NCI-H345 treated with DMSO at 0.1 percent for 48 hours (cell line): ENCODE data around the gene COL4A1.
A peak's percentile ranks its signal among the peaks of the same experiment; 100 is the strongest.
"Not testable (repeated sequence)": the region's sequence is repeated elsewhere in the genome, so short reads cannot be mapped to it uniquely, and the experiment has no call there.

ENCODE experiments used
- DNase-seq: peaks from one replicate; lab custom pipeline; 2025; ENCODE audit not compliant: unreplicated experiment; lab: John Stamatoyannopoulos, UW

COL4A1 gene

DNA sequence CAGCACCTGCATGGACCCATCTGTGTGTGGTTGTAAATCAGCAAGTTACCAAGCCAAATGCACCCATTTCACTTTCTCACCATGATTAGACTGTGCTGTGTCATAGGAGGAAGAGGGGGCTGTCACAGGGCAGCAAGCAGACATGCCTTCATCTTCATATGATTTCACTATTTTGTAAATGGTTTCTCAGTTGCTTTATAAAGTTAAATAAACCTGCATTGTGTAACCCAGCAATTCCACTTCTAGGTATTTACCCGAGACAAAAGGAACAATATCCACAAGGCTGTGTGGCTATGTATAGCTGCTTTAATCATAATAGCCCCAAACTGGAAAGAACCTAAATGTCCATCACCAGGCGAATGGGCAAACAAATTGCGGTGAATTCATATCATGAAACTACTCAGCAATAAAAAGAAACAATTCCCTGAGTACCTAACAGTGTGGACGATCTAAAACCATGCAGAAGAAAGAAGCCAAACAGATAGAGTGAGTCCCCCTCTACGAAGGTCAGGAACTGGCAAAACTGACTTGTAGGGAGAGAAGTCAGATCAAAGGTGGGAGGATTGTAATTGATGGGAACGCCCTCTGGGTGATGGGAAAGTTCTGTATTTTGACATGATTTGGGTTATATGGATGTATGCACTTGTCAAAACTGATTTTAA is 185.4 kb downstream of the COL4A1 start:
- DNase-seq: no peak

DNA sequence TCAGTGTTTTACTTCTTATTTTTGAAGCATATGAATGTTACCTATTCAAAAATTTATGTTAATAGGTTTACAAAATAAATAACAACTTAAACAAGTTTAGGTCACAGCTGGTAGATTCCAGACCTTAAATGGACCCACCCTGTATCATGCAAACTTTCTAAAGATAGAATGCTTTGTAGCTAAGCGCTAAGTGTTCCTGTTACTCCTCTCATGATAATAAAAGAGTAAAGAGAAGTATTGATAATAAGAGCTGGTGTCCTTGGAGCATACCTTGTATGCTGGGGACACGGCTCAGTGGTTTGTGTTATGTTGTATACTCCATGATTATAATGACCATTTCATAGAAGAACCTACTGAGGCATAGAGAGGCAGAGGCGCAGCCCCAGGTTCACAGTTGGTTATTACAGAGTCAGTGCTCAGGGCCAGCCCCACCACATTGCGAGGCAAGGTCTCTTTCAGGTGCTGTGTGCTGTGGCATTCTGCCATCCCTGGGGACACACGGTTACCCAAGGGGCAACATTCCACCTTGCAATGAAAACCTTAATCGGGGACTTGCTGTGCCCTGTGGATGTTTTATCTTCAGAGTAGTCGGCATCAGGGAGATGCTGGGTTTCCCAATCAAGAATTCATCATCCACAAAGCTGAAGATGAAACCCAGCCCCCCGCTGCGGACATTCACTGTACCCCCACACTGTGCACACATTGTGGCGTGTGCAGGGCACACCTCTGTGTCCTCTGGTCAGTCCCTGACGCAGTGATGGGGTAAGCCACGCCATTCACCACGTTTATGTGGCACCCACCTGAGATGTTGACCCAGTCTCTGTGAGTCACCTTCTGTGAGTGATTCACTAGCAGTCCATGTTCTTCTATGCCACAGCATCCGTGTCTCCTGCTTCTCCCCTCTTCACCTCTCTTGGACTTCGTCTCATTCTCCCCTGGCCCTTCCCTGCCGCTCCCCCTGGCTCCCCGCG is 186.7 kb downstream of the COL4A1 start:
- DNase-seq: no peak

DNA sequence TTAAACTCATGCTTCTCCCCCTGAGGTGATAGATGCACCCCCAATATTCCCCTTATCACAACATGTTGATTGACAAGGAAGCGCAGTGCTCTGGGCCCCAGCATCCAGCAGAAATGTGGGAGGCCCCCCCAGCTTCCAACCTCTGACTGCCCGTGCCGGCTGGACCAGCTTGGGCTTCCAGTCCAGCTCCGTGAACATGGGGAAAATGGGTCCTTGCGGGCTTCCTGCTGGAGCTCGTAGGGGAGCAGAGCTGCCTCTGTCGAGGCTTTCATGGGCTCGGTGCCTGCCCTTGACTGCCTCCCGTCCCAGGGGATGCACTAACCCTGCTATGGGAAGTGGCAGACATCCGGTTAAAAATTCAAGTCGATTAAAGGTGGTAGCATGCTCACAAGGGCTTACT is 188.9 kb downstream of the COL4A1 start:
- DNase-seq: no peak

DNA sequence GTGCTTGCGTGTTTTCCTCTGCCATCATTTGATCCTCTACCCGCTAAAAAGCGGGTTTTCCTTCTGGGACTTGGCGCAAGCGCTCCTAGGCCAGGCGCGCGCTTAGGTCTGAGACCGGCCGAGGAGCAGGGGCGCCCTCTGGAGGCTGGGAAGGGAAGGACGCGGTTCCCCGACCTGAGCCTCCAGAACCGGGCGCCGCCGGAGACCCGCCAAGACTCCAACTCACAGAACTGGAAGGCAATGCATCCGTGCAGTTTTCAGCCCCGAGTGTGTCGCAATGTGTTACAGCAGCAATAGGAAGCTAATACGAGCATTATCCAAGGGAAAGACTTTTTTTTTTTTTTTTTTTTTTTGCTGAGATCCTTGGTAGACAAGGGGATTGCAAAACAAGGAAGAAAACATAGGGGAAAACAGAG is 190.9 kb downstream of the COL4A1 start:
- no peak for DNase-seq

DNA sequence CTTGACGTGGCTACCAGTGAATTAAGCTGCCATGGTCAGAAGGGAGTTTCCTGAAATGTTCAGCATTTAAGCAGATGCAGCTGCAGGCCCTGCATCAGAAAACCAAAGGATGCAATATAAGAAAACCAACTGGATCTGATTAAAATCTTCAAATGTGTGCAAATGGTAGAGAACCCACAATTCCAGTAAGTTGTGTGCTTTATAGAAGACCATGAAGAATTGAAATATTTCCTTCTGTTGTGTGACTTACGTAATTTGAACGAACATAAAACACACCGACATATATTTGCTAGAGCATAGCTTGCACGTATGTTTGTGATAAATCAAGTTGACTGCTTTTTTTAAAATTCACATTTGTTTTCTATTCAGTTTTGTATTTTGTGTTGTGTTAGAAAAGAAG is 191.4 kb downstream of the COL4A1 start:
- no peak for DNase-seq

DNA sequence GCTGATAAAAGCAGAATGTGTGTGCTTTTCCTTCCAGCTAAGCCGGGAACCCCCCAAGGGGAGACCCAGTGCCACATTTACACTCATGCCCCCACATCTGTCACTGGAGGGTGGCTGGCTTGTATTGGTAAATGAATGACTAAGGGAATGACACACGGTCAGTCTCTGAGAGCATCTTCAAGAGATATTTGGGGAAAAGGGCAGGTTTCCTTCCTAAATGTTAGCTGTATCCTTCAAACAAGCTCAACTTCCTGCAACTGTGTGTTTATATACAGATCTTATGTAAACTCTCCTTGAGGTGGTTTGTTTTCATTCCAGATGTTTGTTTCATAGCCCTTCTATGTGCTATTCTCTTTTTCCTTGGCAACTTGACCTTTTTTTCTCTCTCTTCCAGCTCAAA is 192.6 kb downstream of the COL4A1 start:
- no peak for DNase-seq

DNA sequence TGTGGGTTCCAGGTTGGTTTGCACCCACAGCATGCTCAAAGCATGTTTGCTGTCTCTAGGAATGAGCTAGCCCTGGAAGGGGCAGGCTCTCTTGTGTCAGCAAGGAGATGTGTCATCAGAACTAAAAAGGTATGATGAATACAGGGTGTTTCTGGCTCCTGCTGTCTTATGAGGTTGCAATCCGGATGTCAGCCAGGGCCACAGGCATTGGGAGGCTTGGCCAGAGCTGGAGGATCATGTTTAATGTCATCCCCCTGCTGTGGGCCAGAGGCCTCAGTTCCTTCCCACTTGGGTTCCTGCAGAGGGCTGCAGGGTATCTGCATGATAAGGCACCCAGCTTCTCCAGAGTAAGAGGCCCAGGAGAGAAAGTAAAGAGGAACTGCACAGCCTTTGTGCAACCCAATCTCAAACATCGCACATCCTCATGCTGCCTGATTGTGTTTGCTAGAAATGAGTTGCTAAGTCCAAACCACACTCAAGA is 193.6 kb downstream of the COL4A1 start:
- DNase-seq: no peak

DNA sequence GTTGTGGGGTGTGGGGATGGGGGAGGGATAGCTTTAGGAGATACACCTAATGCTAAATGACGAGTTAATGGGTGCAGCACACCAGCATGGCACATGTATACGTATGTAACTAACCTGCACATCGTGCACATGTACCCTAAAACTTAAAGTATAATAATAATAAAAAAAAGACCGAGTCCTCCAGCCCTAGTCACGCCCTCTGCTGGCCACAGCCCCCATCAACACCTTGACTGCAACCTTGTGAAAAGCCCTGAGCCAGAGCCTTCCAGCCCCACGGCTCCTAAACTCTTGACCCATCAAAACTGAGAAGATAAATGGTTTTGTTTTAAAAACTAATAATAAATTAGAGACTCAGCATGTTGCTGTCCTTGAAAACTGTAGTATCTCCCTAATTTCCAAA is 194.6 kb downstream of the COL4A1 start:
- DNase-seq: not testable (repeated sequence)

DNA sequence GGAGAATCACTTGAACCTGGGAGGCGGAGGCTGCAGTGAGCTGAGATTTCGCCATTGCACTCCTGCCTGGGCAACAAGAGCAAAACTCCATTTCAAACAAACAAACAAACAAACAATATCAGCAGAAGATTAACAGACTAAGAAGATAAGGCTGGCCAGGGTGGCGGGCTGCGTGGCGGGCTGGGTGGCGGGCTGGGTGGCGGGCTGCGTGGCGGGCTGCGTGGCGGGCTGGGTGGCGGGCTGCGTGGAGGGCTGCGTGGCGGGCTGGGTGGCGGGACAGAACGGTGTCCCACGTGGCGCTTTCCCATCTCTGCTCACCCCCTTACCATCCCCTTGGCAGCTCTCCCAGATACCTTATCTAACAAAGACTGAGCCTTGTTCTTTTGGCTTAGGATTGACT is 196.2 kb downstream of the COL4A1 start:
- DNase-seq: no peak

DNA sequence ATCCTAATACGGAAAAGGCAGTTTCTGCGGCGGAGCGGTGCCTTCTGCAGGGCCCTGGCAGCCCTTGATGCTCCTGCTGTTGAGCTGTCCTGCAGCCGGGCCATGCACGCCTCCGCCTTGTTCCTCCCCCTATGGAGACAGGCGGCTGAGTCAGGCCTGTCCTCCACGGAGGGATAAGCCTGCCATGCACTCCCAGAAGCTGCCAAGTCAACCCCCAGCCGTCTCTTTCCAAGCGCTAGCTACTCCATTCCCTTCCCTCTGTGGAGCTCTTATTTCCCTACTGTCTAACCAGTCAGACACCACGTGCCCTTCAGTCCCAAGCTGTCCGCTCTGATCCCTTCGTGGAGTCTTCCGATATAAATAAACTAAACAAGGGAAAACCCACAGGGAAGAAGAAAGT is 197.0 kb downstream of the COL4A1 start:
- DNase-seq: no peak

DNA sequence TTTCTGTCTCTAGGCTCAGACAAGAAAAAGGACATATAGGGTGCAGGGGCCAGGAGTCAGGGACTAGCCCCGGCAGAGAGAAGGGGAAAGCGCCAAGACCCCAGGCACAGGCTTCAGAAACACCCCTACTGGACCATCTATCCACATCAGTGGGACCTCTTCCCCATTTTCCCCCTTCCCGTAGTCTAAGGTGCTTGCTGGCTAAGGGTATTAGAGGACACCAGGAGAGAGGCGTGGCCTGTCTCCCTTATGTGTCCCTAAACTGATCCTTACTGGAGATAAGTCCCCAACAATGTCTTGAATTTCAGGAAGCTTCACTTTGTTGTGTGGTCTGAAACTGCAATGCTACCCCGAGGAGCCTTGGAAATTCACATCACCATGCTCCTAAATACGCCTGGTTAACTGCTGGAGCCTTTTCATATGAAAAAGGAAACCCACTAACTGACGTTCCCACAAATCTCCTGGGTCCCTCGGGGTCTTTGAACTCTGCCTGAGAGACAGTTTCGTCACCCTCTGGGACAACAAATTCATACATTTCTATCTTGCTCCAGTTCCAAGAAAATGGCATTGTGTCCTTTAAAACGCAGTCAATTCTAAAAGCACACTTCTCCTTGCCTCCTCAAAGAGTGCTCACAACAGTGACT is 197.7 kb downstream of the COL4A1 start:
- DNase-seq: no peak

DNA sequence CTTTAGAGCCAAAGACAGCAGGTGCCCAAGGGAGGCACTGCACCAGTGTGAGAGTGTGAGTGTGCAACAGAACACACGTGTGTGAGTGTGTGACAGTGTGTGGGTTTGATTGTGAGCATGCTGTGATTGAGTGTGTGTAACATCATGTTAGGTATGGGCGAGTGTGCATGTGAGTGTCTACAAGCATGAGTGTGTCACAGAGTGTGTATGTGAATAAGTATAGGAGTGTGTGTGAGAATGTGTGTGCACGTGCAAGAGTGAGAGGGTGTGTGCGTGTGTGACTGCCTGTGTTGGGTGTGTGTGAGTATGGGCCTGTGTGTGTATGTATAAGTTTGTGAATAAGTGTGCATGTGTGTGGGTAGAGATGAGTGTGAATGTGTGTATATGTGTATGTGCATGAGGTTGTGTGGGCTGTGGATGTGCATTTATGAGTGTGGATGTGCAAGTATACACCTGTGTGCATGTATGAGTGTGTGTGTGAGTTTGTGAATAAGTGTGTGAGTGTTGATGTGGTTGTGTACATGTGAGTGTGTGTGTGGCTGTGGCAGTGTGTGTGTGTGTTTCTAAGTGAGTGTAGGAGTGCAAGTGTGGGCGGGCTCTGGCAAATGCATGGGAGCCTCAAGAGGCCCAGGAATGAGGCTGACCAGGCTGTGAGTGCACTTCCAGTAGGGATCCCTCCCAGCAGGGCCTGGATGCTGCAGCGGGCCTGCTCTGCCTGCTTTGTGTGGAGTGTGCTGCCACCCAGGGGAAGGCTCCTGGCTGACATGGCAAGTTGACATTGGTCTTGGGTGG is 198.4 kb downstream of the COL4A1 start:
- peak; percentile 58 for DNase-seq

DNA sequence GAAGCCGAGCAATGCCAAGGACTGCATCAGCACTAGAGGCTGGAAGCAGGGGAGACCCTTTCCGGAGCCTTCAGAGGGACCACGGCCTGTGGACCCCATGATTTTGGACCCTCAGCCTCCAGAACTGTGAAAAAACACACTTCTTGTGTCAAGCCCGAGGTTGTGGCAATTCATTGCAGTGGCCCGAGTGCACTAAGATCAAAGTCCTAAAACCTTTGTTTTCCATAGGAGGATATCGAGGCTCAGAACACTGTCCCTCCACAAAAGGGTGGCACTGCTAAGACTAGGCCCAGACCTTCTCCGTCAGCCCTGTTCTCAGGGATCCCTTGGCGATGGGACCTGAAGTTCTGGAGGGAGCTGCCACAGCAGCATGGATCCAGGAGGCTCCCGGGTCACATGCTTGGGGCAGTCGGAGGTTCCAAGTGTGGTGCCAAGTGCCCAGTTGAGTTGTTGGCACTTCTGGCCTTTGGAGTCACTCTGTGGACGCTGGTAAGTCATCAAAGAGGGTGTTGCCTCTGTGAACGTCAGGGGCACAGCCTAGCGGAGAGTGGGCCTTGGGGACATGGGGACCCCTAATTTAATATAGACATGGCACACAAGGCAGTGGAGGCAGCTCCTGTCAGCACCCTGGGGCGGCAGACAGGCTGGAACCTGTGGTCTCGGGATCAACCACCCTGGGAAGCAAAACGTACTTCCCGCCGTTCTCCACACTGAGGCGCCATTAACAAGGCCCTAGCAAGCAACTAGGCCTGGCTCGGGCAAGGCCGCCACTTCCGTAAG is 199.2 kb downstream of the COL4A1 start:
- no peak for DNase-seq

DNA sequence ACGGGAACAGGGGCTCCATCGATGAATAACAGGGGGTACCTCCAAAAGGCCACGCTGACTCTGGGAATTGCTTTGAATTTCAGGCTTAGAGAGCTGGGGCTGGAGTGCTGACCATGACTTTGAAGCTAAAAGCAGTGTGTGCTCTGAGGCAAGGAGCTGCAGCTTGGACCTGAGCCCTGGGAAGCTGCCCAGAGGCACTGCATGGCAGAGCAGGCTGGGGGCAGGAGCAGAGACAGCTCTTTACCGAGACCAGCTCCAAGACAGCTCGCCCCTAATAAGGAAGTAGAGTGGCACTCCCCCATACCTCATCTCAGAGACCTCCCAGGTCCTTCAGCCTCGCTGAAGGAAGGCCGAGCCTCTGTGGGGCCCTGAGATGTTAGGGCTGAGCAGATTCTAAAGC is 200.2 kb downstream of the COL4A1 start:
- DNase-seq: no peak

DNA sequence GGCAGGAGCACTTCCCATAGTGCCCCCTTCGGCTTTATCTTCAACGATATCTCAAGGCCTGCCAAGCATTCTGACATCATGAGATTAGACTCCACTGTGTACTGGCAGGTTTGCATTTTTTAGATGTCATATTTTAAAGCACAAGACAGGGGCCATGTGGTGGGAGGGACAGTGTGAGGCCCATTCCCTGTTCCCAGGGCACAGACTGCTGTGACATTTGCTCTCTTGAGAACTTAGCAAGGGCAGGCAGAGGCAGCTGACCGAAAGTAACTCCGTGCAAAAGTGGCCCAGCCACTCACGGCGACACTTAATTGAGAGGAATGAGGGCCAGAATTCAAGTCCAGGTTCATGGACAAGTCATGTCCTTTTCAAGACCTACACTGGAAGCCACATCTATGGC is 201.8 kb downstream of the COL4A1 start:
- no peak for DNase-seq

DNA sequence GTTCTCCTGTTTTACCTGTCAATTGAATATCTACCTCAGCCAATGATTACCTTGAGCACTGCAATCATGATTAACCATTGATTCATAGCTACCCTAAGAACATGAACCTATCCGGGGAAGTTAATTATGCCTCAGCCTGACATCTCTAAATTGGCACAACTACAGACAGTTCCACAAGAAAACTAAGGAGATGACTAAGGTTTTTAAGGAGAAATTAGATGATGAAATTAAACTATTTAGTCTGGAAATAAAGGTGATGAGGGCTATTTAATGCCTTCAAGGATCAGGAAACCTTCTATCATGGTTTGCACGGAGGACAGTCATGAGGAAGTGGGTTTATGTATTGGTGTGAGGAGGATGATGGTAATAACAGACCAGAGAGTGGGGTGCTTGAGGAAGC is 203.4 kb downstream of the COL4A1 start:
- DNase-seq: no peak

DNA sequence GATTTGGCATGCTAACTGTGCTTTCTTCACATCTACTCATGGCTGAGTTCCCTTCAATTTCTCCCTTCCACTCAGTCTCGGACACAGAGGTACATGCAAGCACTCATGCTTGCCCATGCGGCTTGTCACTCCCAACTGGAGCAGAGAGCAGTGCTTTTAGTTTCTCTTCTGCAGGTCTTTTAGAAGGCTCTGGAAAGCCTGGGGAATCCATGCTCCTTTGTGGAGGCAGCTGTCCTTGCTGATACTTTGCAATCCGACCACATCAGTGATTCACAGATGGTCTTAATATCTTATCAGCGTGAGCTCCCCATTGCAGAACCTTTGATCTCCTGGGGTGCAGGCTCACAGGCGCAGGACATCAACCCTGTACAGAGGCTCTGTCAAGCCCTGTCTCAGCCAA is 203.9 kb downstream of the COL4A1 start:
- no peak for DNase-seq

DNA sequence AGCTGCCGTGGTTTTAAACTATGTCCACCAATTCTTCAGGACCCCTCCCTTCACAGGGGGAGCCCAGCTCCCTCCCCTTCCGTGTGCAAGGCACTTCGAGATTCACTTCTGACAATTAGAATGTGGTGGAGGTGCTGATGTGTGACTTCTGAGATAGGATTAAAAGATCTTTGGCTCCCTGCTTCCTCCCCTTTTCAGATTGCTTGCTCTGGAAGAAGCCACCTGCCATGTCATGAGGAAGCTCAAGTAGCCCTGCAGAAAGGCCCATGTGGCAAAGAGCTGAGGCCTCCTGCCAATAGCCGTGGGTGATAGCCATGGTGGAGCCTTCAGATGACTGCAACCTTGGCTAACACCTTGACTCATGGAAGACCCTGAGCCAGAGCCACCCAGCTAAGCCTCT is 204.9 kb downstream of the COL4A1 start:
- DNase-seq: no peak

DNA sequence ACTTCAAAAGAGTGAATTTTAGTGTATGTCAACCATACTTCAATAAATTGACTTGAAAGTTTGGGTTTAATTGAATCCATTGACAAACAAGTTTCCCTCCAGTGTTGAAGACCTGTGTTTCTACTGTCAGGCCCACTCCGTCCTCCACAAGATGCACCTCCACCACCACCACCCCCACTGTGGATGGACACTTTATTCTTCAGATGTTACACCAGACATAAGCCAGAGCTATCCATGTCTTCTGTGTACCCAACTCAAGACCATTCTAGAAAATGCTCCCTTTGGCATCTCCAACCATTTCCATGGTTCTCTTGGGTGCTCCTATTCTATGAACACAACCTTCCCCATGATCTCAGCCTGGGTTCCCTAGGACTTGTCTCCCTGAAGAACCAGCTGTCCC is 207.0 kb downstream of the COL4A1 start:
- DNase-seq: no peak
